ENCODE data around the gene COL24A1. TPM values are rescaled to one million over a fixed set of nuclear protein-coding genes. Genes with fewer than 3 reads are reported as not detected.

The COL24A1 gene
- total and polyA plus RNA-seq, 2 donors from 2014 or later: 0.47 to 0.54 TPM

DNA sequence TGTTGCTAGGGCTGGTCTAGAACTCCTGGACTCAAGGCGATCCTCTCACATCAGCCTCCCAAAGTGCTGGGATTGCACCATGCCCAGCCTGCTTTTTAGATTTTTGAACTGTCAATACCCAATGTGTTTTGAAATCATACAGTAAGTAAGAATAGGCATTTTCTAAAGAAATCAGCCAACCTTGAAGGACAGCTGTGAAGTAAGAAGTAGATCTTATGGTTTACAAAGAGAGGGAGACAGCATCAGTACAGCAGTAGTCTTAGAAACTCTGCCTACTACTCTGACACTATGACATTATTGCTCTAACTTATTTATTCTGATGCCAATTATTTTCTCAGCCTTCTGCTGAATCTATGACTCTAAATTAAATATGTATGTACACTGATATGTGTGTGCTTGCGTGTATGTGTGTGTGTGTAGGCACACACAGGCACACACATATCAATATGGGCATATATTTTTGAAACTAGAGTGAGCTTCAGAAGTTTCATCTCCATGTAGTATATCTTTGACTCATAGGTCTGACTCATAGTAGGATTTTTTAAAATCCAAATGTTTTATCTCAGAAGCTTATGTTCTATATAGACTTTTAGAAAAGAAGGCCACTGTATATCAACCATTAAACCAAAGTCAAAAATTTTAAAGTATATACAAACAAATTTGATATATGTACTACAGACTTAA lies 140.4 kb downstream of the COL24A1 start:
- no peak for TF ChIP-seq CTCF (IDR thresholded peaks at IDR 0.05; ENCODE audit: borderline replicate concordance, extremely low read depth, insufficient read depth)
- no peak overlapping the region for H3K4me3 ChIP-seq (ENCODE audit: low read length in 3 of 3)
- no peaks in the 10 kb centered on the region for H3K9me3 ChIP-seq (ENCODE audit: control insufficient read depth in 2 of 3, insufficient read depth in 1 of 3, low read length in 3 of 3)
- no peaks in the 10 kb centered on the region for H3K27me3 ChIP-seq (ENCODE audit: control insufficient read depth, insufficient read depth, low read length)
- no peaks in the 10 kb centered on the region for H3K36me3 ChIP-seq (ENCODE audit: control insufficient read depth in 2 of 3, insufficient read depth in 3 of 3, low read length in 3 of 3)
- no peak overlapping the region for H3K27ac ChIP-seq (ENCODE audit: low read depth in 2 of 2, low read length in 2 of 2)
- H3K9ac ChIP-seq (ENCODE audit: low read length in 3 of 3): no peak overlapping the region
- DNase-seq (no peak), FAIRE-seq (no peak)
- intact Hi-C loops (cut with DNase I): no loop called here
- H3K4me1 ChIP-seq (ENCODE audit: control insufficient read depth in 2 of 3, insufficient read depth in 2 of 3, low read depth in 1 of 3, low read length in 3 of 3): no peaks in the 10 kb centered on the region

DNA sequence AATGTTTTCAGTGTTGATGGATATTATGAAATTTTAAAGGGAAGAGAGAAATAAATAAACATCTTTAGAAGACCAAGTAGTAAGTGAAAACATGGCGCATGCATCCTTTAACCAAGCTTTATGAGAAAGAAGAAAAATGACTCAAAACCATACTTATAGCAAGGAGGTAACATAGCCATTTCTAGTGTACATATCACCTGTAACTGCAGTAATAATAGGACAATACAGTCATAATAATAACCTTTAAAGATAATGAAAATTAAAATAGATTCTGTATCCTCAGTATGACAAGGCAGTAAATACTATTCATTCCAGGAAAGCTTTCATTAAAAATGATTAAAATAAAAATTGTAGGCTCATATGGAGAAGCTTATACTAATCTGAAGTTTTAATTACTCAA lies 141.2 kb downstream of the COL24A1 start:
- Histone ChIP-seq H3K27me3 (ENCODE audit: control insufficient read depth, insufficient read depth, low read length) (no peaks in the 10 kb centered on the region), H3K9ac (ENCODE audit: low read length in 3 of 3) (no peak overlapping the region), H3K4me3 (ENCODE audit: low read length in 3 of 3) (no peak overlapping the region), H3K27ac (ENCODE audit: low read depth in 2 of 2, low read length in 2 of 2) (no peak overlapping the region), H3K36me3 (ENCODE audit: control insufficient read depth in 2 of 3, insufficient read depth in 3 of 3, low read length in 3 of 3) (no peaks in the 10 kb centered on the region), H3K9me3 (ENCODE audit: control insufficient read depth in 2 of 3, insufficient read depth in 1 of 3, low read length in 3 of 3) (no peaks in the 10 kb centered on the region), H3K4me1 (ENCODE audit: control insufficient read depth in 2 of 3, insufficient read depth in 2 of 3, low read depth in 1 of 3, low read length in 3 of 3) (no peaks in the 10 kb centered on the region)
- FAIRE-seq (no peak), DNase-seq (no peak)
- intact Hi-C loops (cut with DNase I): no loop called here
- no peak for TF ChIP-seq CTCF (IDR thresholded peaks at IDR 0.05; ENCODE audit: borderline replicate concordance, extremely low read depth, insufficient read depth)

GRCh38 chr1:86000601-86001000 lies 156.0 kb downstream of the COL24A1 start:
- no peaks in the 10 kb centered on the region for H3K27me3 ChIP-seq (ENCODE audit: control insufficient read depth, insufficient read depth, low read length)
- no peak for TF ChIP-seq CTCF (IDR thresholded peaks at IDR 0.05; ENCODE audit: borderline replicate concordance, extremely low read depth, insufficient read depth)
- FAIRE-seq: no peak
- no peaks in the 10 kb centered on the region for H3K36me3 ChIP-seq (ENCODE audit: control insufficient read depth in 2 of 3, insufficient read depth in 3 of 3, low read length in 3 of 3)
- H3K27ac ChIP-seq (ENCODE audit: low read depth in 2 of 2, low read length in 2 of 2): no peak overlapping the region
- no peak for DNase-seq
- H3K4me1 ChIP-seq (ENCODE audit: control insufficient read depth in 2 of 3, insufficient read depth in 2 of 3, low read depth in 1 of 3, low read length in 3 of 3): no peaks in the 10 kb centered on the region
- H3K9me3 ChIP-seq (ENCODE audit: control insufficient read depth in 2 of 3, insufficient read depth in 1 of 3, low read length in 3 of 3): peaks cover 0 to 7% (median 0%) of the 10 kb centered on the region in 3 donors
- H3K4me3 ChIP-seq (ENCODE audit: low read length in 3 of 3): no peak overlapping the region
- no peak overlapping the region for H3K9ac ChIP-seq (ENCODE audit: low read length in 3 of 3)
- intact Hi-C loops (cut with DNase I): no loop called here
